HFFc6 (cell line): ENCODE data around the gene KCNQ2. TPM values are rescaled to one million over a fixed set of nuclear protein-coding genes. Genes with fewer than 3 reads are reported as not detected.

Experiments used
- DNase-seq: peaks from one replicate; pipeline ENCODE4 v3.0.0-alpha.2; 2018
- H3K27ac Mint-ChIP-seq: 2 replicates; pipeline ENCODE4 v1.8.0; 2020; ENCODE audit warnings: mild to moderate bottlenecking, mixed read lengths
- H3K27me3 Mint-ChIP-seq: 2 replicates; pipeline ENCODE4 v1.8.0; 2021; ENCODE audit warnings: mild to moderate bottlenecking, moderate library complexity, mixed read lengths; ENCODE audit not compliant: insufficient read depth
- H3K36me3 Mint-ChIP-seq: 2 replicates; pipeline ENCODE4 v1.8.0; 2021; ENCODE audit warnings: low read depth, mixed read lengths
- H3K4me1 Mint-ChIP-seq: 2 replicates; pipeline ENCODE4 v1.8.0; 2020; ENCODE audit warnings: low read depth, mixed read lengths
- H3K4me3 Mint-ChIP-seq: 2 replicates; pipeline ENCODE4 v1.8.0; 2020; ENCODE audit warnings: mild to moderate bottlenecking, moderate library complexity, mixed read lengths
- H3K9me3 Mint-ChIP-seq: 2 replicates; pipeline ENCODE4 v1.8.0; 2020; ENCODE audit warnings: mild to moderate bottlenecking, mixed read lengths
- total RNA-seq, 6 experiments: library from RNA; stranded (reverse); fragmentation: NEBNext Ultra II Directional; extraction: Animal tissue kit (Norgen Biotek cat#: 25700); gene quantifications; 2 replicates in 1 of 6; 3 replicates in 5 of 6; pipeline ENCODE4 v1.2.3, GENCODE V29; 2021
- TF ChIP-seq, protein P1 (sequence below): fragments of 200-600 bp; sonication (generic); IDR thresholded peaks from 2 replicates; pipeline ENCODE4 v1.5.0; 2021; ENCODE audit warnings: antibody characterized with exemption, mild to moderate bottlenecking

KCNQ2 gene
- total RNA-seq, 6 experiments from 2014 or later: not detected

DNA sequence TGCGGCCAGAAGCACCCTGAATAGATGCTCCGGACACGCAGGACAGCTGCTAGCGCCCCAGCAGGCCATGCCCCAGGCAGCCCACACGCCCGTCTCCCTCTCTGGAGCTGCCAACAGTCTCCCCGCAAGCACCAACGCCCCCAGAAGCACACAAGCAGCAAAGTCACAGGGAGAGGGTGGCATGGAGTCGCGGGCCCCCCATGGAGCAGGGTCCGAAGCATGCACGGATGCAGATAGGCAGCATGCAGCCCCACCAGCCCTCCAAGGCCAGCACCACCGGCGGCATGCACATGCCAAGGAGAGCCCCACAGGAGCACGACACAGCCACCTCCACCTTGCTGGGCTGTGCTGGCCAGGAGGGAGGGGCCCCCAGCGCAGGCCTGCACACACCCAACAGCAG is 53.8 kb downstream of the KCNQ2 start:
- Mint-ChIP-seq H3K4me3 (no peak overlapping the region), H3K27me3 (peaks cover 14% of the 10 kb centered on the region), H3K9me3 (no peaks in the 10 kb centered on the region)

DNA sequence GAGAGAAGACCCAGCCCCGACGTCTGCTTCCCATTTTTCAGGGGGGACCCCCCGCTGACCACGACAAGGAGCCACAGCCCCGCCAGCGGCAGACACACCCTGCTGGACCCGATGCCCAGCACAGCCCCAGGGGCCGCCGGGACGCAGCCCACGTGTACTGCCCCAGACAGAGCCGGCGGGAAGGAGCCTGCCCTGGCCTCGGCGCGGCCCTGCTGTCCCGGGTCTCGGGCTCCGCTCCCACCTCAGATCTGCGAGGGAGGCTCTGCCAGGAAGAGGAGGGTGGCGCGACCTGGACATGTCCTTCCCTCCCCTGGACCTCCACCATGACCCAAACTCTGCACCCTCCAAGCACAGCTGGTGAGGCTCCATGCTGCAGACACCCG is 54.7 kb downstream of the KCNQ2 start:
- Mint-ChIP-seq H3K9me3 (no peaks in the 10 kb centered on the region; the same call in 1 of the 2 replicates), H3K4me1 (no peaks in the 10 kb centered on the region), H3K27me3 (peaks cover 16% of the 10 kb centered on the region), H3K36me3 (no peaks in the 10 kb centered on the region), H3K27ac (no peak overlapping the region), H3K4me3 (no peak overlapping the region)
- DNase-seq: no peak
- TF ChIP-seq, protein P1, sequence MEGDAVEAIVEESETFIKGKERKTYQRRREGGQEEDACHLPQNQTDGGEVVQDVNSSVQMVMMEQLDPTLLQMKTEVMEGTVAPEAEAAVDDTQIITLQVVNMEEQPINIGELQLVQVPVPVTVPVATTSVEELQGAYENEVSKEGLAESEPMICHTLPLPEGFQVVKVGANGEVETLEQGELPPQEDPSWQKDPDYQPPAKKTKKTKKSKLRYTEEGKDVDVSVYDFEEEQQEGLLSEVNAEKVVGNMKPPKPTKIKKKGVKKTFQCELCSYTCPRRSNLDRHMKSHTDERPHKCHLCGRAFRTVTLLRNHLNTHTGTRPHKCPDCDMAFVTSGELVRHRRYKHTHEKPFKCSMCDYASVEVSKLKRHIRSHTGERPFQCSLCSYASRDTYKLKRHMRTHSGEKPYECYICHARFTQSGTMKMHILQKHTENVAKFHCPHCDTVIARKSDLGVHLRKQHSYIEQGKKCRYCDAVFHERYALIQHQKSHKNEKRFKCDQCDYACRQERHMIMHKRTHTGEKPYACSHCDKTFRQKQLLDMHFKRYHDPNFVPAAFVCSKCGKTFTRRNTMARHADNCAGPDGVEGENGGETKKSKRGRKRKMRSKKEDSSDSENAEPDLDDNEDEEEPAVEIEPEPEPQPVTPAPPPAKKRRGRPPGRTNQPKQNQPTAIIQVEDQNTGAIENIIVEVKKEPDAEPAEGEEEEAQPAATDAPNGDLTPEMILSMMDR: no peak

More for the DNA sequence above, 53.8 kb downstream of the KCNQ2 start:
- H3K36me3 Mint-ChIP-seq: no peaks in the 10 kb centered on the region
- TF ChIP-seq, protein P1: no peak
- no peak overlapping the region for H3K27ac Mint-ChIP-seq
- H3K4me1 Mint-ChIP-seq: no peaks in the 10 kb centered on the region
- DNase-seq: no peak

DNA sequence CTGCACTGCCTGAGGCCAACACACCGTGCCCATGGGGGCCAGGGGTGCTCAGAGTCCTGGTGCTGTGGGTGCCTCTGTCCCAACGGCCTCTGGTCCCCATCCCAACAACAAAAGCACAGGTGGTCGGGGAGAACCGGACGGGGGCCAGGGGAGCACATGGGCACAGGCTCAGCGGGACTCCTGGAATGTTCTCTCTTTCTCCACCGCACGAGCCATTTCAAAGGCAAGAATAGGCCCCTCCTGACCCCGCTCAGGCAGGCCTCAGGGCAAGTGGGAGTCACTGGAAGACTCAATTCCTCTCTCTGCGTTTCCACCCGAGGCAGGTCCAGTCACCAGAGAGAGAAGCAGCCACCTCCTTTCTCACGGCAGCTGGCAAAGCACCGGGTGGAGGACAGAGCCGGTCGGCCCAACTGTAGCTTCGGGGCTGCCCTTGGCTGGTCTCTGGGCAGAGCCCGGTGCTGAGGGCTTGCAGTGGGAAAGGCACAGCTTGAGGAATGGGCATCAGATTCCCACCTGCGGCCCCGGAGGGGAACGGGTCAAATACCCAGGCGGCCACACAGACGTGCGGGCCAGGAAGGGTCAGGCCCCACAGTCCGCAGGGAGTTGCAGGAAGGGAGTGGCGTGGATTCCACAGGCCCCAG is 55.2 kb downstream of the KCNQ2 start:
- Mint-ChIP-seq H3K4me3 (no peak overlapping the region), H3K36me3 (no peaks in the 10 kb centered on the region), H3K27me3 (peaks cover 16% of the 10 kb centered on the region), H3K9me3 (no peaks in the 10 kb centered on the region; the same call in 1 of the 2 replicates), H3K4me1 (no peaks in the 10 kb centered on the region), H3K27ac (no peak overlapping the region)
- no peak for DNase-seq
- TF ChIP-seq, protein P1: no peak

- Mint-ChIP-seq H3K4me3 (no peak overlapping the region), H3K27me3 (peaks cover 19% of the 10 kb centered on the region), H3K27ac (no peak overlapping the region), H3K9me3 (no peaks in the 10 kb centered on the region; the same call in 1 of the 2 replicates), H3K4me1 (no peaks in the 10 kb centered on the region), H3K36me3 (no peaks in the 10 kb centered on the region)
- TF ChIP-seq, protein P1: no peak
- no peak for DNase-seq
Observed at GRCh38 chr20:63416631-63417030, 55.8 kb downstream of the KCNQ2 start.

DNA sequence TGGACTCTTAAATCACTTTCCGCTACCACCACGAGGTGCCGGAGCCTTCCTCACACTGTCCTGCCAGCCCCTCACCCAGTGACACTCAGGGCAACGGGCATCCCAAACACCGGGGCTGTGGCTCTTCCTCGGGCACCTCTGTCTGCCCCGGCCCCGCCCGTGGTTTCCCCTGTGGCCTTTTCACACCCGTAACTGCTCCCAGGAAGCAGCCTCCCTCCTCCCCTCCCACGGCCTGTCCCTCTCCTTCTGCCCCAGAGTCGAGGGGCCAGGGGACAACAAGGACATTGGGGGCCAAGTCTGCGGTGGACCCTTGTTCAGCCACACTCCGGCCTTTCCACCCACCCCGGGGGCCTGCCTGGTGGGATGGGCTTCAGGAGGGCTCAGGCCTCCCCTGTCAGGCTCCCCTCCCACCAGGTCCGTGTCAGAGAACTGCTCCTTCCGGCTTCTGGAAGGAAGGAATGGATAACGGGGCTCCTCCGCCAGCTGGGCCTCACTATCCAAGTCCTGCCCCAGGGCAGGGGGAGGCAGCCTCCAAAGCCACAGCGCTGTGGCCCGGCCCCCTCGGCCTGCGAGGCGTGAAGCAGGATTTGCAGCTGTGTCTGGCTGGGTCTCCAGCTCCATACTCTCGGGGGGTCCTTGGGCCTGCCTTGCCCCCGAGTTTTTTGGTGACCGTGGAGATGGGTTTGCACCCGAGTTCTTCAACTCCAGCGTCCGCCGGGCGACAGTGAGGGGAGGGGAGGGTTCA is 56.6 kb downstream of the KCNQ2 start:
- no peak overlapping the region for H3K27ac Mint-ChIP-seq
- H3K27me3 Mint-ChIP-seq: peaks cover 19% of the 10 kb centered on the region
- no peaks in the 10 kb centered on the region; the same call in 1 of the 2 replicates for H3K9me3 Mint-ChIP-seq
- H3K36me3 Mint-ChIP-seq: no peaks in the 10 kb centered on the region
- H3K4me1 Mint-ChIP-seq: no peaks in the 10 kb centered on the region
- DNase-seq: no peak
- no peak overlapping the region for H3K4me3 Mint-ChIP-seq
- TF ChIP-seq, protein P1: no peak
